GM10248 (cell line): Measurements from ENCODE around the gene KIF3A.
A peak's percentile ranks its signal among the peaks of the same experiment; 100 is the strongest.

Experiments
- CTCF ChIA-PET: fragments of 300-600 bp; sonication (Branson Sonifier 250); formaldehyde crosslinking; extraction: SDS; loops from one replicate; lab custom pipeline; 2021; ENCODE audit warnings: antibody characterized with exemption; lab: Yijun Ruan, JAX
- POLR2A ChIA-PET: fragments of 350-650 bp; sonication (Branson Sonifier 250); formaldehyde crosslinking; extraction: SDS; loops from one replicate; lab custom pipeline; 2020; ENCODE audit warnings: antibody characterized with exemption; lab: Yijun Ruan, JAX
- DNase-seq: peaks from one replicate; pipeline ENCODE4 v3.0.0; 2012; ENCODE audit errors: extremely low spot score
- TF ChIP-seq, protein P1 (sequence below): IDR thresholded peaks from 2 replicates; pipeline ENCODE4 v1.5.1; 2012; ENCODE audit warnings: mild to moderate bottlenecking, low read depth; ENCODE audit errors: extremely low read depth, missing control alignments, control extremely low read depth

Gene KIF3A

DNA sequence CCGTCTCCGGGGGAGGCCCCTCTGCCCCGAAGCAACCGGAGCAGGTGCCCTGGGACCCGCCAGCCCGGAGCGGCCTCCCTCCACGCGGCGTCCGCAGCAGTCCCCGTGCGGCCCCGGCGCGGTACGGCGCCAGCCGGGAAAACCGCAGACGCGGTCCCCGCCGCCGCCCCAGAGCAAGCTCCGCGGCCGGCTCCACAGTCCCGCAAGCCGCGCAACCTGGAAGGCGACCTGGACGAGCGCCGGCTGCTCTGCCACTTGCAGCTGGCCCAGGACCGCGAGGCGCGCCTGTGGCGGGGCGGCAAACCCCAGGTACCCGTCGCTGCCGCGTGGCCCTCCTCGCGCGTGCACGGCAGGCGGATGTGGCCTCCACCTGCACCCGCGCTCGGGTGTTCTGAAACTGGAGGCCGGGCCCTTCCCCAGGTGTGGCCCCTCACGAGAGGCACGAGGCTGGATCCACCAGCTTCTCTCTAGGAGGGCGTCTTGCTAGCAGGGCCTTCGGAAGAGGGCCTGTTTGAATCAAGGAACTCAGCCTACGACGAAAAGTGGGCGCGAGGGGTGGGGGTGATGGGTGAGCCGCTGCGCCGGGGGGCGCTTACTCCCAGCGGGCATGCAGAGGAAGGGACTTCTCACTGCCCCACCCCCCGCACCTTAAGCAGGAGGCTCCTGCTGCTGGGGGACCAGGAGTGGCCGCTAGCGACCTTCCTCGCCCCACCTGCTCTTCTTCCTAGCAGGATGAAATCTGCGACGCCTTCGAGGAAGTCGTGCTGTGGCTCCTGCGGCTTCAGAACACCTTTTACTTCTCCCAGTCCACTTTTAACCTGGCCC is 10.5 kb upstream of the KIF3A start:
- CTCF ChIA-PET: interaction anchor here (0.7 to 3.3 kb wide), 17 partner anchors 9 to 166 kb away, joined by 3 to 20 read pairs (median 4); partner anchors contain the start of gene KIF3A
- TF ChIP-seq, protein P1, sequence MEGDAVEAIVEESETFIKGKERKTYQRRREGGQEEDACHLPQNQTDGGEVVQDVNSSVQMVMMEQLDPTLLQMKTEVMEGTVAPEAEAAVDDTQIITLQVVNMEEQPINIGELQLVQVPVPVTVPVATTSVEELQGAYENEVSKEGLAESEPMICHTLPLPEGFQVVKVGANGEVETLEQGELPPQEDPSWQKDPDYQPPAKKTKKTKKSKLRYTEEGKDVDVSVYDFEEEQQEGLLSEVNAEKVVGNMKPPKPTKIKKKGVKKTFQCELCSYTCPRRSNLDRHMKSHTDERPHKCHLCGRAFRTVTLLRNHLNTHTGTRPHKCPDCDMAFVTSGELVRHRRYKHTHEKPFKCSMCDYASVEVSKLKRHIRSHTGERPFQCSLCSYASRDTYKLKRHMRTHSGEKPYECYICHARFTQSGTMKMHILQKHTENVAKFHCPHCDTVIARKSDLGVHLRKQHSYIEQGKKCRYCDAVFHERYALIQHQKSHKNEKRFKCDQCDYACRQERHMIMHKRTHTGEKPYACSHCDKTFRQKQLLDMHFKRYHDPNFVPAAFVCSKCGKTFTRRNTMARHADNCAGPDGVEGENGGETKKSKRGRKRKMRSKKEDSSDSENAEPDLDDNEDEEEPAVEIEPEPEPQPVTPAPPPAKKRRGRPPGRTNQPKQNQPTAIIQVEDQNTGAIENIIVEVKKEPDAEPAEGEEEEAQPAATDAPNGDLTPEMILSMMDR: no peak
- DNase-seq: peak; percentile 43
- POLR2A ChIA-PET: interaction anchor here (0.6 to 1.1 kb wide), 2 partner anchors 72 to 85 kb away, joined by 3 to 4 read pairs; no protein-coding TSS in a partner anchor

DNA sequence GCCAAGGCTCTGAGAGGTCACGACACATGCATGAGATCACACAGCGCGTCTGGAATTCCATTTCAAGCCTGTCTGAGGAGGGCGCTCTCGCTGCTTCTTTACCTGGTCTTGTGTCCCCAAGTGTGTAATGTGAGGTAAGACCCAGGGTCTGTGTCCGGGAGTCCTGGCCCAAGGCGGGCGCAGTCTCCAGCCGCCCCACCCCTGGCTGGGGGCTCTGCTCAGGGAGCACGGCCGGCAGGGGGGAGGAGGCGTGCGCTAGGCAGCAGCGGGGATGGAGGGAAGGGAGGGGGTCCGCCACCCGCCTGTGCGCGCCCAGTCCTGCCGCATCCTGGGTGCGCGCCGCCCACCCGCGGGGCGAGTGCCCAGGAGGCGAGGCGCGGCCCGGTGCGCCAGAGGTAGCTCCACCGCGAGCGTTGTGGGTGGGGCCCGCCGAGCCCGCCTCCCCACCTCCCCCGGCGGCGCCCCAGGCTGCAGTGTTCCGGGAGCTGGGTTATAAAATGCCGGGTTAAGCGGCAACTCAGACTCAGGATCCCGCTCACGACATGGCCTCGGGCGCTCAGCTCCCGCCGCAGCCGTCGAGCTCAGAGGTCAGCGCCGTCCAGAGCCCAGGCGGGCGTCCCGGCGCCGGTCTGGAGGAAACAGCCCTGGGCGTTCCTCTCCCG is 9.7 kb upstream of the KIF3A start, which contains the start of gene CCNI2:
CCNI2 (plus strand) TSS at position 473 of the 662 bp plus-strand sequence; CDS start at position 543, 70 bp downstream.
- TF ChIP-seq, protein P1: no peak
- peak; percentile 73 for DNase-seq
- ChIA-PET CTCF (interaction anchor here (0.7 to 3.3 kb wide), 15 partner anchors 9 to 165 kb away, joined by 3 to 20 read pairs (median 4); partner anchors contain the start of gene KIF3A), POLR2A (interaction anchor here (0.6 to 1.1 kb wide), 3 partner anchors 11 to 84 kb away, joined by 3 to 4 read pairs (median 3); no protein-coding TSS in a partner anchor)

DNA sequence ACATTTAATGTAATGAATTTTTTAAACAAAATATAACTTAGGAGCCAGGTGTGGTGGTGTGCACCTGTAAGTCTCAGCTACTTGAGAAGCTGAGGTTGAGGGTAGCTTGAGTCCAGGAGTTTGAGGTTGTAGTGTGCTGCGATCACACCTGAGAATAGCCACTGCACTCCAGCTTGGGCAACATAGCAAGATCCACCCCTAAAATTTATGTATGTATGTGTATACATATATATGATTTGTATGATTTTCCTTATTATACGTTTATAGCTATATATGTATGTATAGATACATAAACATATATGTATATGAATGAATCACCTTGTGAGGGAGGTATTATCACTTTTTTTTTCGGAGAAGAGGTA is 9.2 kb upstream of the KIF3A start:
- no peak for DNase-seq
- TF ChIP-seq, protein P1: no peak
- POLR2A ChIA-PET: interaction anchor here (0.6 to 1.1 kb wide), 2 partner anchors 10 to 84 kb away, joined by 3 read pairs; no protein-coding TSS in a partner anchor
- CTCF ChIA-PET: interaction anchor here (0.9 to 3.3 kb wide), 13 partner anchors 8 to 165 kb away, joined by 3 to 20 read pairs (median 5); partner anchors contain the start of gene KIF3A

DNA sequence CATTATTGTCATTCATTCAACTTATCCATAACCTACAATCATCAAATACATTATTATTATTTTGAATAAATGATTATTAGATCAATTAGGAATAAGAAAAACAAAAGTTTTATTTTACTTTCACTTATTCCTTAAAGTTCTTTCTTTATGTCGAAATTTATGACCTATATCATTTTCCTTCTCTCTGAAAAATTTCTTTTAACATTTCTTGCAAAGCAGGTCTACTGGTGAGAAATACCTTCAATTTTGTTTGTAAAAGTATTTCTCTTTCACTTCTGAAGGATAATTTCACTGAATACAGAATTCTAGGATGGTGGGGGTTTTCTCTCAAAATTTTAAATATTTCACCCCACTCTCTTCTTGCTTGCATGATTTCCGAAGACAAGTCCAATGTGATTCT is 7.3 kb upstream of the KIF3A start:
- TF ChIP-seq, protein P1: no peak
- no peak for DNase-seq
- POLR2A ChIA-PET: no interaction called here
- CTCF ChIA-PET: interaction anchor here (1.3 kb wide), 1 partner anchor 76 kb away, joined by 4 read pairs; no protein-coding TSS in a partner anchor

DNA sequence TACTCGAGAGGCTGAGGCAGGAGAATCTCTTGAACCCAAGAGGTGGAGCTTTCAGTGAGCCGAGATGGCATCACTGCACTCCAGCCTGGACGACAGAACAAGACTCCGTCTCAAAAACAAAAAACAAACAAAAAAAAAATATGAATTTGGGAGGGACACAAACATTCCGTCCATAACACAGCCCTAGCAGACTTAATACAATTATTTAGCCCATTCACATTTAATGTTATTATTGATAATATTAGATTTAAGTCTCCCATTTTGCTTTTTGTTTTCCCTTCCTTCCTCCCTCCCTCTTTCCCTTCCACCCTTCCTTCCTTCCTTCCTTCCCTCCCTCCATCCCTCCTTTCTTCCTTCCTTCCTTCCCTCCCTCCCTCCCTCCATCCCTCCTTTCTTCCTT is 5.3 kb upstream of the KIF3A start:
- TF ChIP-seq, protein P1: no peak
- ChIA-PET POLR2A (no interaction called here), CTCF (no interaction called here)
- no peak for DNase-seq

DNA sequence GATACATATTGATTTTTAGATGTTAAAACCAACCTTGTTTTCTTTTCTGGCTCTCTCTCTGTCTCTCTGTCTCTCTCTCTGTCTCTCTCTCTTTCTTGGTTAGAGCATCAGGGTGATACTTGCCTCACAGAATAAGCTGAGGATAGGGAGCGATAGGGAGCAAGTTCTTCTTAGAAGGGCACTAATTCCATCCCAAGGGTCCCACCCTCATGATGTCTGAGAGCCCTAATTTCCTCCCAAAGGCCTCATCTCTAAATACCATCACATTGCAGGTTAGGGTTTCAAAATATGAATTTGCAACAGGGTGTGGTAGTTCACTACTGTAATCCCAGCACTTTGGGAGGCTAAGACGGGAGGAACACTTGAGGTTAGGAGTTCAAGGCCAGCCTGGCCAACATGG is 4.8 kb upstream of the KIF3A start:
- TF ChIP-seq, protein P1: no peak
- ChIA-PET CTCF (no interaction called here), POLR2A (no interaction called here)
- no peak for DNase-seq
